Sigmoid colon (tissue), 4 donors: ENCODE measurements around the gene COL23A1.

Experiments used
- EP300 ChIP-seq, 4 donors: sonication (generic); formaldehyde crosslinking; IDR thresholded peaks; one replicate each; pipeline ENCODE4 v1.6.1; 2017; ENCODE audit warnings: antibody characterized with exemption in 4 of 4
- POLR2A ChIP-seq, 2 donors: fragments of 450-650 bp; IDR thresholded peaks; one replicate each; pipeline ENCODE4 v1.6.1; 2016; ENCODE audit warnings: antibody characterized with exemption in 2 of 2, mild to moderate bottlenecking in 2 of 2, moderate library complexity in 2 of 2
- POLR2AphosphoS5 ChIP-seq, 4 donors: sonication (generic); formaldehyde crosslinking; IDR thresholded peaks; one replicate each; pipeline ENCODE4 v1.6.1; 2017; ENCODE audit warnings: antibody characterized with exemption in 4 of 4
- TF ChIP-seq, protein P1 (sequence below), 4 experiments: fragments of 450-650 bp in 3 of 4; fragments of 200-600 bp in 1 of 4; IDR thresholded peaks; one replicate each; pipeline ENCODE4 v1.5.1; 2016 to 2019; ENCODE audit warnings: antibody characterized with exemption in 4 of 4, mild to moderate bottlenecking in 3 of 4, moderate library complexity in 2 of 4

DNA sequence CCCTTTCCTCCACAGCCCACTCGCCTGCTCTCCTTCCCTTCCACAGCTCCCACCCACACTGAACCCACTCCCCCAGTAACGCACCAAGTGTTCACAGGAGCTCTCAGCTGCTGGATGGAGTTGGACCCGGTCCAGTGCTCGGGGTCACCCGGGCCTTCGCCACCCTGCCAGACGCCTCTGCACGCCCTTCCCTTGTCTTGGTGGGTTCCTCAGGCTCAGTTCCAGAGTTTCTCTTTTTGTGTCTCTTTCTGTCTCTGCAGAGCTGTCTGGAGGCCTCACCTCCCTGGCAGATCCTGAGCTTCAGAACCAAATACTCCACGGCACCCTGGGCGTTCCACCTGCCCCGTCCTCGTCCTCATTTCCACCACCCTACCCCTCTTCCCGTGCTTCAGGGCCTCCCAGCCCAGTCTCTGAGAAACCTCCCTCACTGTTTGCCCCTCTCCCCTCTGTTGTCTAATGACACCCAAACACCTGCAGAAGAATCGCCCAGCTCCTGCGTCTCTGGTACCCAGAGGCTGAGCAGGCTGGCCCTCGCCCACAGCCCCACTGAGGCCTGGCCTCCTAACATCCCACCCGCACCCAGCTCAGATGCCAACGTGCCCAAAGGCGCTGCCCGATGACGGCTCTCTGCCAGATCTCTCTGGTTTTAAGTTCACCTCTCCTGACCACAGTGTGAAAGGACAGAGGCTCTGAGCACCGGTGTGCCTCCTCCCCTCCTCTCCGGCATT is 74.3 kb downstream of the COL23A1 start:
- no peak for TF ChIP-seq EP300 (IDR thresholded peaks at IDR 0.05)
- TF ChIP-seq, protein P1, sequence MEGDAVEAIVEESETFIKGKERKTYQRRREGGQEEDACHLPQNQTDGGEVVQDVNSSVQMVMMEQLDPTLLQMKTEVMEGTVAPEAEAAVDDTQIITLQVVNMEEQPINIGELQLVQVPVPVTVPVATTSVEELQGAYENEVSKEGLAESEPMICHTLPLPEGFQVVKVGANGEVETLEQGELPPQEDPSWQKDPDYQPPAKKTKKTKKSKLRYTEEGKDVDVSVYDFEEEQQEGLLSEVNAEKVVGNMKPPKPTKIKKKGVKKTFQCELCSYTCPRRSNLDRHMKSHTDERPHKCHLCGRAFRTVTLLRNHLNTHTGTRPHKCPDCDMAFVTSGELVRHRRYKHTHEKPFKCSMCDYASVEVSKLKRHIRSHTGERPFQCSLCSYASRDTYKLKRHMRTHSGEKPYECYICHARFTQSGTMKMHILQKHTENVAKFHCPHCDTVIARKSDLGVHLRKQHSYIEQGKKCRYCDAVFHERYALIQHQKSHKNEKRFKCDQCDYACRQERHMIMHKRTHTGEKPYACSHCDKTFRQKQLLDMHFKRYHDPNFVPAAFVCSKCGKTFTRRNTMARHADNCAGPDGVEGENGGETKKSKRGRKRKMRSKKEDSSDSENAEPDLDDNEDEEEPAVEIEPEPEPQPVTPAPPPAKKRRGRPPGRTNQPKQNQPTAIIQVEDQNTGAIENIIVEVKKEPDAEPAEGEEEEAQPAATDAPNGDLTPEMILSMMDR (IDR thresholded peaks at IDR 0.05): no peak
- no peak for TF ChIP-seq POLR2AphosphoS5 (IDR thresholded peaks at IDR 0.05)
- TF ChIP-seq POLR2A (IDR thresholded peaks at IDR 0.05): no peak
